Lower lobe of right lung (tissue), 2 donors: ENCODE measurements around the gene STPG2. TPM values are rescaled to one million over a fixed set of nuclear protein-coding genes. Genes with fewer than 3 reads are reported as not detected.

Experiments
- ATAC-seq, 2 donors: fragments of 200-7000 bp; cut with Tn5 transposase; one replicate each; pipeline ENCODE4 v1.9.1; 2020 to 2022; ENCODE audit warnings: mild to moderate bottlenecking in 2 of 2, moderate library complexity in 2 of 2
- DNase-seq: peaks from one replicate; pipeline ENCODE4 v3.0.0-alpha.2; 2020
- H3K27ac ChIP-seq: fragments of 200-600 bp; one replicate; pipeline ENCODE4 v1.8.0; 2022
- H3K27me3 ChIP-seq: fragments of 200-600 bp; one replicate; pipeline ENCODE4 v1.8.0; 2022; ENCODE audit warnings: low read depth
- H3K36me3 ChIP-seq: fragments of 200-600 bp; one replicate; pipeline ENCODE4 v1.8.0; 2022; ENCODE audit warnings: mild to moderate bottlenecking
- H3K4me1 ChIP-seq: fragments of 200-600 bp; one replicate; pipeline ENCODE4 v1.8.0; 2022
- H3K4me3 ChIP-seq: fragments of 200-600 bp; one replicate; pipeline ENCODE4 v1.8.0; 2022; ENCODE audit warnings: mild to moderate bottlenecking
- H3K9me3 ChIP-seq: fragments of 200-600 bp; one replicate; pipeline ENCODE4 v1.8.0; 2022
- intact Hi-C: fragments of 100-400 bp; cut with DNase I; formaldehyde crosslinking; loops from one replicate; pipeline ENCODE4 v1.11.0; 2022
- total RNA-seq: library from RNA; stranded (reverse); fragmentation: NEBNext Ultra II Directional; extraction: Animal tissue kit (Norgen Biotek cat#: 25700); gene quantifications from one replicate; pipeline ENCODE4 v1.2.1, GENCODE V29; 2021
- TF ChIP-seq, protein P1 (sequence below): fragments of 200-600 bp; IDR thresholded peaks from one replicate; pipeline ENCODE4 v1.8.0; 2022; ENCODE audit warnings: antibody characterized with exemption, mild to moderate bottlenecking
- donor health status: DM: no; HTN: yes; CAD: no; lungs with severe emphysema.

STPG2 gene
- total RNA-seq, 1 donor from 2014 or later = 1.1 TPM

DNA sequence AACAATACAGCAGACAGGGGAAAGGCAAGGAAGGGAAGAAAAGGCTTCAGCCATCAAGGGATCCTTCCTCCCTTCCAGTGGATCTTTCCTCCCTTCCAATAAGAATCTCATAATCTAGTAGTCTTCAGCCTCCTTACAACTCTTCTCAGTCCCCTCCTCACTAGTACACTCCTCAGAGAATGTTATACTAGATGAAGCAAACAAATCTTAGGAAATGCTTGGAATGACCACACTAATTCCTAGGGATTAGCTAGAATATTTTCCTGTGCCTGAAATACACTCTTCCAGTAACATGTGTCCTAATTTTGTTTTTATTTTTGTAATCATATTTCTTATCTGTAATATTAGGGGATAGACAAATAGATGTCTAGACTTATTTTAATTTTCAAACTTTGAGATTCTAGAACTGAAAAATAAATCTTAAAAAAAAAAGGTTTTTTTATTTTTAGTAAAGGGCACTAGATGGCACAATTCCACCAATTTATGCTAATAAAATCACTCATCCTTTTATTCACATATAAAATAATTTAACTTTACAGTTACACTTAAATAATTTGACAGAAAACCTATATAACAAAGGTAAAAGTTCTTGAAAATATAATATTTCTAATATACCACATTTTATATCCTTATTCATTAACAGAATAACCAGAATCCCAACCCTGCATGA lies 7.0 kb upstream of the STPG2 start:
- H3K36me3 ChIP-seq = no peaks in the 10 kb centered on the region
- no peak for DNase-seq
- H3K4me3 ChIP-seq = no peak overlapping the region
- no peaks in the 10 kb centered on the region for H3K9me3 ChIP-seq
- no peak for ATAC-seq
- no peak overlapping the region for H3K27ac ChIP-seq
- no peaks in the 10 kb centered on the region for H3K27me3 ChIP-seq
- TF ChIP-seq, protein P1, sequence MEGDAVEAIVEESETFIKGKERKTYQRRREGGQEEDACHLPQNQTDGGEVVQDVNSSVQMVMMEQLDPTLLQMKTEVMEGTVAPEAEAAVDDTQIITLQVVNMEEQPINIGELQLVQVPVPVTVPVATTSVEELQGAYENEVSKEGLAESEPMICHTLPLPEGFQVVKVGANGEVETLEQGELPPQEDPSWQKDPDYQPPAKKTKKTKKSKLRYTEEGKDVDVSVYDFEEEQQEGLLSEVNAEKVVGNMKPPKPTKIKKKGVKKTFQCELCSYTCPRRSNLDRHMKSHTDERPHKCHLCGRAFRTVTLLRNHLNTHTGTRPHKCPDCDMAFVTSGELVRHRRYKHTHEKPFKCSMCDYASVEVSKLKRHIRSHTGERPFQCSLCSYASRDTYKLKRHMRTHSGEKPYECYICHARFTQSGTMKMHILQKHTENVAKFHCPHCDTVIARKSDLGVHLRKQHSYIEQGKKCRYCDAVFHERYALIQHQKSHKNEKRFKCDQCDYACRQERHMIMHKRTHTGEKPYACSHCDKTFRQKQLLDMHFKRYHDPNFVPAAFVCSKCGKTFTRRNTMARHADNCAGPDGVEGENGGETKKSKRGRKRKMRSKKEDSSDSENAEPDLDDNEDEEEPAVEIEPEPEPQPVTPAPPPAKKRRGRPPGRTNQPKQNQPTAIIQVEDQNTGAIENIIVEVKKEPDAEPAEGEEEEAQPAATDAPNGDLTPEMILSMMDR = no peak
- H3K4me1 ChIP-seq = no peaks in the 10 kb centered on the region
- intact Hi-C loops = no loop called here

DNA sequence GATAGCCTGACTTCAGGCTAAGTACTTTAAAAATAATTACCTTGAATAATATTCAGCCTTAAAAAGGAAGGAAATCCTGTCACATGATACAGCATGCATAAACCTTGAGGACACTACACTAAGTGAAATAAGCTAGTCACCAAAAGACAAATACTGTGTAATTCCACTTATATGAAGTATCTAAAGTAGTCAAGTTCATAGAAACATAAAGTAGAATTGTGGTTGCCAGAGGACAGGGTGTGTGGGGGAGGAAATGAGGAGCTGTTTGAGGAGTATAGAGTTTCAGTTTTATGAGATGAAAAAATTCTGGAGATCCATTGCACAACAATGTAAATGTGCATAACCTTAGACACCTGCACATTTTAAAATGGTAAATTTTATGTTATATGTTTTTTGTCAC lies 5.6 kb upstream of the STPG2 start:
- TF ChIP-seq, protein P1 = no peak
- no peak for DNase-seq
- no peaks in the 10 kb centered on the region for H3K36me3 ChIP-seq
- H3K4me3 ChIP-seq = no peak overlapping the region
- intact Hi-C loops = no loop called here
- H3K27ac ChIP-seq = no peak overlapping the region
- no peaks in the 10 kb centered on the region for H3K9me3 ChIP-seq
- no peaks in the 10 kb centered on the region for H3K27me3 ChIP-seq
- H3K4me1 ChIP-seq = no peaks in the 10 kb centered on the region
- peak; percentile 90 to 92 for ATAC-seq

DNA sequence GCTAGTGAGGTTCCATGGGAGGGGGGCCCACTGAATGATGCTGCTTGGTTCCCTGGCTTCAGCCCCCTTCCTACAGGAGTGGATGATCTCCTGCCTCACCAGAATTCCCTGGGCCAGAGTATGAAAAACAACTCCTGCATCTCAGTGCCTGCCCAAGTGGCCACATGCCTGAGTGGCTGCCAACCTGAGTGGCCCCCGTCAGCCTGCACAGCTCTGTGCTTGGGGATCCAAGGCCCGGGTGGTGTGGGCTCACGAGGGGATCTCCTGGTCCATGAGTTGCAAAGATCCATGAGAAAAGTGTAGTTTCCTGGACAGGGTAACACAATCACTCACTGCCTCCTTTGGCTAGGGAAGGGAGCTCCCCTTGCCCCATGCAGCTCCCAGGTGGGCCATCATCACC lies 17.1 kb downstream of the STPG2 start:
- H3K9me3 ChIP-seq = no peaks in the 10 kb centered on the region
- DNase-seq (no peak), ATAC-seq (no peak)
- TF ChIP-seq, protein P1 = no peak
- no peaks in the 10 kb centered on the region for H3K27me3 ChIP-seq
- no peak overlapping the region for H3K4me3 ChIP-seq
- H3K4me1 ChIP-seq = no peaks in the 10 kb centered on the region
- intact Hi-C loops = no loop called here
- H3K27ac ChIP-seq = no peak overlapping the region
- H3K36me3 ChIP-seq = no peaks in the 10 kb centered on the region

DNA sequence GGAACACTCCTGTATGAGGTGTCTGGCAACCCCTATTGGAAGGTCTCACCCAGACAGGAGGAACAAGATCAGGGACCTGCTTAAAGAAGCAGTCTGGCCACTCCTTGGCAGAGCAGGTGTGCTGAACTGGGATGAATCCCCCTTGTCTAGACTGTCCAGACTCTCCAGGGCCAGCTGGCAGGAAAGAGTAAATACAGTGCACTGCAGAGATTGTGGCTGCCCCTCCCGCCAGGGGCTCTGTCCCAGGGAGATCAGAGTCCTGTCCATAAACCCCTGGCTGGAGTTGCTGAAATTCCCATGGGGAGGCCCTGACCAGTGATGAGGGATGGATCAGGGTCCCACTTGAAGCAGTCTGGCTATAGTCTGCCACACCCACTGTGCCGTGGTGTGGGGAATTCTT lies 17.7 kb downstream of the STPG2 start:
- no peak for DNase-seq
- intact Hi-C loops = no loop called here
- TF ChIP-seq, protein P1 = no peak
- Histone ChIP-seq H3K27ac (no peak overlapping the region), H3K36me3 (no peaks in the 10 kb centered on the region), H3K9me3 (no peaks in the 10 kb centered on the region), H3K27me3 (no peaks in the 10 kb centered on the region), H3K4me1 (no peaks in the 10 kb centered on the region), H3K4me3 (no peak overlapping the region)
- ATAC-seq = no peak

DNA sequence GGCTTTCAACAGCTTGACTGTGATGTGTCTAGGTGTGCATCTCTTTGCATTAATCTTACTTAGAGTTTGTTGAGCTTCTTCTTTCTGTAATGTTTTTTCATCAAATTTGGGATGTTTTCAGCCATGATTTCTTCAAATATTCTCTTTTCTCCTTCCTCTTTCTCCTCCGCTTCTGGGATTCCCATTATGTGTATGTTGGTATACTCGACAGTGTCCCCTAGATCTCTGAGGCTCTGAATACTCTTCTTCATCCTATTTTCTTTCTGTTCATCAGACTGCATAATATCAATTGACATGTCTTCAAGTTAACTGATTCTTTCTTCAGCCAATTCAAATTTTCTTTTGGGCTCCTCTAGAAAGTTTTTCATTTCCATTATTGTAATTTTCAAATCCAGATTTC lies 25.9 kb downstream of the STPG2 start:
- Histone ChIP-seq H3K27me3 (no peaks in the 10 kb centered on the region), H3K4me1 (no peaks in the 10 kb centered on the region), H3K9me3 (peaks cover 11% of the 10 kb centered on the region), H3K27ac (no peak overlapping the region), H3K36me3 (no peaks in the 10 kb centered on the region), H3K4me3 (no peak overlapping the region)
- no peak for ATAC-seq
- DNase-seq = no peak
- intact Hi-C loops = no loop called here
- TF ChIP-seq, protein P1 = no peak
